ENCODE measurements around the gene FBXL22.

GRCh38 chr15:63586790-63587189 lies 10.4 kb upstream of the FBXL22 start:
- no peak for TF ChIP-seq CTCF (conservative IDR thresholded peaks at IDR 0.05 in 1 of 2, IDR thresholded peaks at IDR 0.05 in 1 of 2; ENCODE audit: low read depth in 1 of 2, low read length in 2 of 2)
- TF ChIP-seq EZH2 (IDR thresholded peaks at IDR 0.05; ENCODE audit: low read length, missing control alignments) = no peak
